ENCODE results near the gene CYP4F12.
A peak's percentile ranks its signal among the peaks of the same experiment; 100 is the strongest.

Gene CYP4F12, protein sequence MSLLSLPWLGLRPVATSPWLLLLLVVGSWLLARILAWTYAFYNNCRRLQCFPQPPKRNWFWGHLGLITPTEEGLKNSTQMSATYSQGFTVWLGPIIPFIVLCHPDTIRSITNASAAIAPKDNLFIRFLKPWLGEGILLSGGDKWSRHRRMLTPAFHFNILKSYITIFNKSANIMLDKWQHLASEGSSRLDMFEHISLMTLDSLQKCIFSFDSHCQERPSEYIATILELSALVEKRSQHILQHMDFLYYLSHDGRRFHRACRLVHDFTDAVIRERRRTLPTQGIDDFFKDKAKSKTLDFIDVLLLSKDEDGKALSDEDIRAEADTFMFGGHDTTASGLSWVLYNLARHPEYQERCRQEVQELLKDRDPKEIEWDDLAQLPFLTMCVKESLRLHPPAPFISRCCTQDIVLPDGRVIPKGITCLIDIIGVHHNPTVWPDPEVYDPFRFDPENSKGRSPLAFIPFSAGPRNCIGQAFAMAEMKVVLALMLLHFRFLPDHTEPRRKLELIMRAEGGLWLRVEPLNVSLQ

DNA sequence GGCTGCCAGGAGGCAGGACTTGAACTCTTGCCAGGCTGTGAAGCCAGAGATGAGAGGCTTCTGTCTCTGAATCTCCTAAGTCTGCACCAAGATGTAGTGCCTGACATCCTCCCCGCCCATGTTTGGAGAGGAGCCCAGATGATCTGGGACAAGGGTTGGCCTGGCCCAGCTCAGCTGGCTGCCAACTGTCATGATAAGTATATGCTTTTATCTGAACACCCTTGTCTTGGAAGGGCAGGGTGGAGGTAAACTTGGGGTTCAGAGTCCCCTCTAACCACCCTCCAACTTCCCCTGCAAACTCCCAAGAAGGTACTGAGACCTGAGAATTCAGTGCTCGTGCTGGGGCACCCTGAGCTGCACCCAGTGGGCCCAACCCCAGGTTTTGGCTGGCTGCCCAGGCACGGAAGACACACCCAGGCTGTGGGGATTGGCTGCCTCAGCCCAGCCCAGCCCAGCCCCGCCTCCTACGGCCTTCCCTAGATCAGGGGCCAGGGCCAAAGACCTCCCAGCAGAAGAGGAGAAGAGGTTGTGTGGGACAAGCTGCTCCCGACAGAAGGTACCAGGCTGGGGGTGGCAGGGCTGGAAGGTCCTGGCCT, at the start of gene CYP4F12:
CYP4F12 (plus strand) TSS at position 508 of the 596 bp plus-strand sequence. CDS start 443 bp downstream, outside the sequence.
- no peak for DNase-seq

DNA sequence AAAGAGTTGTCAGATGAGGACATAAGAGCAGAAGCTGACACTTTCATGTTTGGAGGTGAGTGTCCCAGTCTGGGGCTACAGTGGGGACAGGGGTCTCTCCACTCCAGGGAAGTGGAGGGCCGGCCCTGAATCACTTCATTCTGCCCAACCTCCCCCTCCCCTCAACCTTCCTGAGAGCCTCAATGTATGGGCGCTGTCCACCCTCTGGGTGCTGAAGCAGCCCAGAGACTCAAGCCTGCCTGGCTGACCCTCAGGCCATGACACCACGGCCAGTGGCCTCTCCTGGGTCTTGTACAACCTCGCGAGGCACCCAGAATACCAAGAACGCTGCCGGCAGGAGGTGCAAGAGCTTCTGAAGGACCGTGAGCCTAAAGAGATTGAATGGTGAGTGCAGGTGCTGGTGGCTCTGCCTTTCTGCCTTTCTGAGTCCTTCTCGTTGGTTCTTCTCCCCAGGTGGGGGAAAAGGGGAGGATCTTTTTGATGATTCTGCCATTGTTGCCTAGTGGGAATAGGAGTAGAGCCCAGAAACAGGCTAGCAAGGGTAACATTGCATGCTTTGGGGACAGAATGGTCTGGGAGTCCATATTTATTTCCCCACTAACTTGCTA, 49.1 kb upstream of the CYP4F12 start:
- DNase-seq = no peak

DNA sequence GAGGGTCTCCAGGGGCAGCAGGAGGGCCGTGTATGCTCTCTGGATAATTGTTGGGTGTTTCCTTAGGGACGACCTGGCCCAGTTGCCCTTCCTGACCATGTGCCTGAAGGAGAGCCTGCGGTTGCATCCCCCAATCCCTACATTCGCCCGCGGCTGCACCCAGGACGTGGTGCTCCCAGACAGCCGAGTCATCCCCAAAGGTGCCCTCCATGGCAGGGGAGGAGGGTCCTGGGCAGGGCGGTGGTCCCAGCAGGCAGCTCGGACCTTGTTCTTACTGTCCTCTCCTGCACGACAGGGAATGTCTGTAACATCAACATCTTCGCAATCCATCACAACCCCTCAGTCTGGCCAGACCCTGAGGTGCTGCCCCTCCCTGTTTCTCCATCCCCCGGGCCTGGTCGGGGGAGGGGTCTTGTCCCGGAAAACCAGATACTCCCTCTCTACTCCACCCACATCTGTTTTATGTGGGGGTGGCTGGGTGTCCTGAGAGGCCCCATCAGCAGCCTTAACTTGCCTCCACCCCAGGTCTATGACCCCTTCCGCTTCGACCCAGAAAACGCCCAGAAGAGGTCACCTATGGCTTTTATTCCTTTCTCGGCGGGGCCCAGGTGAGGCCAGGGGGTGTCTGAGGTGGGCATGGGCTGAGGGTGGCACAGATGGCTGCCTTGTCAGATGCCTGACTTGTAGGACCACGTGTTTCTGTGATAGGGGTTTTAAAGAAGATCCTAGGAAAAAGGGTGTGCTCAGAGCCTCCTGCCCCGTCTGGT, 44.5 kb upstream of the CYP4F12 start:
- DNase-seq = no peak

DNA sequence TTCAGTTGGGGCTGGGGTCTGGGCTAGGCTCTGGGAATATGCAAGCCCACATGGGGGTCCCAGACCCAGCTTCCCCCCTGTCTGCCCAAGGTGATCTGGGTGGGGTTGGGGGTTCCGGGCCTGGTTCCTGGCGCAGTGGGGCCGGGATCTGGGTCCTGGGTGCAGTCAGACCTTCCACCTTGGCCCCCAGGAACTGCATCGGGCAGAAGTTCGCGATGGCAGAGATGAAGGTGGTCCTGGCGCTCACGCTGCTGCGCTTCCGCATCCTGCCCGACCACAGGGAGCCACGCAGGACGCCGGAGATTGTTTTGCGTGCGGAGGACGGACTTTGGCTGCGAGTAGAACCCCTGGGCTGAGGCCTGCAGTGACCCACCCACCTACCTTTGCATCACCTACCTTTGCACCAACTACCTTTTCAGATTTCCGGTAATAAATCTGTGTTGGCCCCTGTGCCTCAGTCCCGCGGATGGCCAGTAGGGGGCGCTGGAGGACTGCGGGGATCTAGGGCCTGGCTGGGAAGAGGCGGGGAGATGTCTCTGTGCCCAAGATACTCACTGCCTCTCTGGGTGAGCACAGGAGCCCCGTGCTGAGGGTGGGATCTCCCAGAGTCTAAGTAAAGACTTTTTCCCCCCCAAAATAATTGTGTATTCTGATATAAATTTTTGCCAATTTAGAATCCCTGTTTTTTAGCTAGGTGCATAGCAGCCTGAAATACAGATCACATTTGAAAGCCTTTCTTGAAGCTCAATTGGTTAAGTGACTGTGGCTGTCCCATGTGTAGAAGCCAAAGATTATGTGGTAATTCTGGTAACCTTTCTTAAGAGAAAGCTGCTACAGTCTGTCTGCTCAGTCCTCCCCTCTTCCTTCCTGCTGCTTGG, 43.6 kb upstream of the CYP4F12 start:
- DNase-seq = peak; percentile 5 to 67

DNA sequence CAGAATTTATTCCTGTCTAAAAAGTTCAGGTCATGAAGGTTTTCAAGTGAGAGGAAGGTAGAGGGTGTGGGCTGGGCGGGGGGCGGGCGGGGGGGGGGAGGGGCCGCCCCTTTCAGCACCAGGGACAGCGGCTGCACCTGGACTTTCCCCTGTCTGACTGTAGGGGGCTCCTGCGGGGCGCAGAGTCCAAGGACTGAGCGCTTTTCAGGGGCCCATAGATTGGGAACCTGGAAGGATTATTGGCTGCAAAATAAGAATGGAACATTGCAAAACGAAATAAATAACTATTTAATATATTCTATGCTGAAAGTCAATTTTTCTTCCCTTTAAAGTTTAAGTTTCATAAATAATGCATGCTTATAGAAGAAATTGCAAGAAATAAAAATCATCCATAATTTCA, 41.1 kb upstream of the CYP4F12 start:
- DNase-seq = peak in 1 of 2 experiments; percentile 38

DNA sequence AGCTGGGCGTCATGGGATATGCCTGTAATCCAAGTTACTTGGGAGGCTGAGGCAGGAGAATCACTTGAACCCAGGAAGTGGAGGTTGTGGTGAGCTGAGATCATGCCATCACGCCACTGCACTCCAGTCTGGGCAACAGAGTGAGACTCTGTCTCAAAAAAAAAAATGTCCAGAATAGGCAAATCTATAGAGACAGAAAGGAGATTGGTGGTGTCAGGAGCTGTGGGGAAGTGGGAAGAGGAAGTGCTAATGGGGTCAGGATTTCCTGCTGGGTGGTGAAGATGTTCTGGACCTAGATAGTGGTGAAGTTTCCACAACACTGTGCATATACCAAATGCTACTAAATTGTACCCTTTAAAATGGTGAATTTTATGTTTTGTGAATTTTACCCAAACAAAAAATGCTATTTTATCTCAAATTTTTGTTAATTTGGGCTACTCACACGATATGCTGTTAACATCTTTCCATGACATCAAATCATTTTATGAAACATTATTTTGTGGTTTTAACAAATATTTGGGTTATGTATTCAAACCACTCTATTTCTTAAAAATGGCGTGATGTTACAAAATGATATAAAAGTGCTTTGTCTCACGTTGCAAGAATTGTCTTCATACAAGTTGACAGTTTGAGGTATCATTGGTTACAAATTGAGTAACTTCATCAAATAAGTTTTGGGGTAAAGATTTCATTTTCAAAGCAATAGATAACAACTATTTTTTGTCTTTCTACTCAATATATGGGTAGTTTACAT, 39.6 kb upstream of the CYP4F12 start:
- DNase-seq = no peak

DNA sequence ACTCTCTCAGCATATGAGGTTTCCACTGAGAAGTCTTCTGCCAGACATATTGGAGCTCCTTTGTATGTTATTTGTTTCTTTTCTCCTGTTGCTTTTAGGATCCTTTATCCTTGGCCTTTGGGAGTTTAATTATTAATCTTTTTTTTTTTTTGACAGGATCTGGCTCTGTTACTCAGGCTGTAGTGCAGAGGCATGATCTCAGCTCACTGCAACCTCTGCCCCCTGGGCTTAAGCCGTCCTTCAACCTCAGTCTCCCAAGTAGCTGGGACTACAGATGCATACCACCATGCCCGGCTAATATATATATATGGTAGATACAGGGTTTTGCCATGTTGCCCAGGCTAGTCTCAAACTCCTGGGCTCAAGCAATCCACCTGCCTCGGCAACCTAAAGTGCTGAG, 38.8 kb upstream of the CYP4F12 start:
- DNase-seq = no peak

DNA sequence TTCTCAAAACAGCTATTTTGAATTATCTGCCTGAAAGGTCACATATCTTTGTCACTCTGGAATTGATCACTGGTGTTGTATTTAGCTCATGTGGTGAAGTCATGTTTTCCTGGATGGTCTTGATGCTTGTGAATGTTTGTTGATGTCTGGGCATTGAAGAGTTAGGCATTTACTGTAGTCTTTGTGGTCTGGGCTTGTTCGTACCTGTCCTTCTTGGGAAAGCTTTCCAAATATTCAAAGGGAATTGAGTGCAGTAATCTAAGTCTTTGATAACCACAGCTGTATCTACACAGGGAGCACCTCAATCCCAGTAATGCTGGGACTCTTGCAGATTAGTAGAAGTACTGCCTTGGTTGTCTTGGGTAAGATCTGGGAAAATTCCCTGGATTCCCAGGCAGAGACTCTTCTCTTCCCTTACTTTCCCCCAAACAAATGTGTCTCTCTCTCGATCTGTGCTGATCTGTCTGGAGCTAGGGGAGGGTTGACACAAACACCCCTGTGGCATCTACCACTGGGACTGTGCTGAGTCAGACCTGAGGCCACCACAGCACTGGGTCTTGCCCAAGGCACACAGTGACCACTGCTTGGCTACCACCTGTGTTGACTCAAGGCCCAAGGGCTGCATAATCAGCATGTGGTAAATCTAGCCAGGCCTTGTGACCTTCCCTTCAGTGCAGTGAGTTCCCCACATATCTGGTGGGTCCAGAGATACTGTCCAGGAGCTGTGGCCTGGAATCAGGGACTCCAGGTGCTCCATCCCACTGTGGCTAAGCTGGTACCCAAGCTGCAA, 37.7 kb upstream of the CYP4F12 start:
- no peak for DNase-seq

DNA sequence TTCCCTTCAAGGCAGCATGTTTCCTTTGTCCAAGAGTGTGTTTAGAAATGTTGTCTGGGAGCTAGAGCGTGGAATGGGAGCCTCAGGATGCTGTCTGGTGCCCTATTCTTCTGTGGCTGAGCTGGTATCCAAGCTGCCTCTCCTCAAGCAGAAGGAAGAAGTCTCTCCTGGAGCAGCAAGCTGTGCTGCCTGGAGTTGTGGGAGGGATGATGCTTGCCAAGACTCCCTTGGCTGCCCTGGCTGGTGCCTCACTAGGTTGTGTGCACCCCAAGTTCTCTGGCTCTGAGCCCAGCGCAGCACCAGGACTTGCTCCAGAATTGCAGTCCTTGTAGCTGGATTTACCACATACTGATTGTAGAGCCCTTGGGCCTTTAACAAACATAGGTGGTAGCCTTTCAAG, 36.9 kb upstream of the CYP4F12 start:
- DNase-seq = no peak

DNA sequence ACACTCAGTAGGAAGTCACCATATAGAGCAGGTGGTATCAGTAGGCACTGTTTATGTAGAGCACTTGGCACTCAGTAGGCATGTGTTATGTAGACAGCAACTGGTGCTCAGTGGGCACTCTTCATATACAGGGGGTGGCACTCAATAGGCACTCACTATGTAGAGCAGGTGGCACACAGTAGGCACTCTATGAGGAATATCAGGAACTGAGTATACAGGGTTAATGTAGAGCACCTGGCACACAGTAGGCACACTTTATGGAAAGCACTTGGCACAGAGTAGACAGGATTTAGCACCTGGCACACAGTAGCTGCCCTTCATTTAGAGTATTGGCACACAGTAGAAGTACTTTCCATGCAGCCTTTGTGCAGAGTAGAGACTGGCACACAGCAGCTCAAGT, 33.3 kb upstream of the CYP4F12 start:
- no peak for DNase-seq

DNA sequence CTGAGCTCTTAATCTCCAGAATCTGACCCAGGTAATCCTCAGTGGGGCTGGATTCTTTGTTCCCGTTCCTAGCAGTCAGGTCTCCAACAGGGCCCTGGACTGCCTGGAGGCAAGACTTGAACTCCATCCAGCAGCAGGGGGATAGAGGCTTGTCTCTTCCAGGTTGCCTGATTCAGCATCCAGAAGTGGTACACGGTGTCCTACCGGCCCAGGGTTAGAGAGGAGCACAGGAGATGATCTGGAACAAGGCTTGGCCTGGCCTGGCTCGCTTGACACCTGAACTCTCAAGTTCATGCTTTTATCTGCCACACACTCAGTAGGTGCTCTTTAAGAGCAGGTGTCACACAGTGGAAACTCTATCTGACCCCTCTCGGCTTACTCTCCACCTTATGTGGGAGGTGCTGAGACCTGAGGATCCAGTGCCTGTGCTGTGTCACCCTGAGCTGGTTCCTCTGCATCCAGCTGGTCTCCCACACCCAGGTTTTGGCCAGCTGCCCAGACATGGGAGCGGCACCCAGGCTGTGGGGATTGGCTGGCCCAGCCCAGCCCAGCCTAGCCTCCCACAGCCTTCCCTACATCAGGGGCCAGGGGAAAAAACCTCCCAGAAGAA, 32.5 kb upstream of the CYP4F12 start, which contains the start of gene CYP4F3:
CYP4F3 (plus strand) TSS at position 604 of the 610 bp plus-strand sequence. CDS start 519 bp downstream, outside the sequence.
- DNase-seq = no peak

DNA sequence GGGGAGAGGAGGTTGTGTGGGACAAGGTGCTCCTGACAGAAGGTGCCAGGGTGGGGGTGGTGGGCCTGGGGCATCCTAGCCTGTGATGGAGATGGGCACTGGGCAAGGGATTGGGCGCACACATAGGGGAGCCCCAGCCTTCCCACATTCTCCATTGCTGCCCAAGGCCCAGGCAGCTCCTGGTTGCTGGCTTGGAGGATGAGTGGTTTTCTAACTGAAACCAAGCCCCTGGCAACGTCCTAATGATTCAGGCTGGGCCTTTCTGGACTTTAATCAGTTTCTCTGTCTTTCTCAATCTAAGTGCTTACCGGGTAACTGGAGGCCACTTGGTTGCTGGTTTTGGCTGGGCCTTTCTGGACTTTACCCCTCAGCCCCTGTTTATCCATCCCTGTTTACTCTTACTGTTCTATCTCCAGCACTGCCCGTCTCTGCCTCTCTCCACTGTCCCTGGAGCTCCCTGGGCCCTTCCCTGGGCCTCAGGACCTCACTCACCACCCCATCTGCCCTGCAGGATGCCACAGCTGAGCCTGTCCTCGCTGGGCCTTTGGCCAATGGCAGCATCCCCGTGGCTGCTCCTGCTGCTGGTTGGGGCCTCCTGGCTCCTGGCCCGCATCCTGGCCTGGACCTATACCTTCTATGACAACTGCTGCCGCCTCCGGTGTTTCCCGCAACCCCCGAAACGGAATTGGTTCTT, 31.8 kb upstream of the CYP4F12 start:
- no peak for DNase-seq

DNA sequence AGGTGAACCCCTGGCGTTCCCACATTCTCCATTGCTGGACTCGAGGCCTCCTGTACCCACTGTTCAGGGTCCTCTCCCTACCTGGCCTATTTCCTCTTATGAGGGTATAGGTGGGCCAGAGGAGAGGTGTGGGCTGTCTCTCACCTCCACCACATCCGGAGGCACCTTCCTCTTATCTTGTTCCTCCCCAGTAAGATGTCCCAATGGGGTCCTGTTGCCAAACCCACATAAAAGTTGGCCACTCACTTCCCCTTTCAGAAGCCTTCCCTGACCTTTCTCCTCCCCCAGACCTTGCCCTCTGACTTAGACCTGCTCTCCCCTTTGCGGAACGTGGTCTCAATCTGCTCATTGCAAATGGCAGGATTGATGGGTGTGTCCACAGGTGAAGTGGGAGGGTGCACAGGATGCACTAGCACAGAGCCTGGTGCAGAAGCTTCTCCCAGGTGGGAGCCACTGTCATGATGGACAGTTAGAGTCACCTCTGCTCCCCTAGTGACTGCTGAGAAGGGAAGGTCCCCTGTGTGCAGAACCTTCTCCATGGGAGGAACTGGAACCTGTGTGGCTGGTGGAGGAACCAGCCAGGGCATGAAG, 30.9 kb upstream of the CYP4F12 start:
- DNase-seq = no peak

DNA sequence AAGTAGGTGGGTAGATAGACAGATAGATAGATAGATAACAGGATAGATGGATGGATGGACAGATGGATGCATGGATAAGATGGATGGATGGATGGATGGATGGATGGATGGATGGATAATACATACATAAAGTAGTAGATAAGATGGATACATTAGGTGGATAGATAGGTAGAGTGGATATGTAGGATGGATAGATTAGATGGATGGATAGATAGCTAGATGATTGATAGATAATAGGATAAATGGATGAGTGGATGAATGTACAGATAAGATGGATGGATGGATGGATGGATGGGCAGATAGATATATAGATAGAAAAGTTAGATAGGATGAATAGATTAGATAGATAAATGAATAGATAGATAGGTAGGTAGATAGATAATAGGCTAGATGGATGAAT, 30.1 kb upstream of the CYP4F12 start:
- no peak for DNase-seq

DNA sequence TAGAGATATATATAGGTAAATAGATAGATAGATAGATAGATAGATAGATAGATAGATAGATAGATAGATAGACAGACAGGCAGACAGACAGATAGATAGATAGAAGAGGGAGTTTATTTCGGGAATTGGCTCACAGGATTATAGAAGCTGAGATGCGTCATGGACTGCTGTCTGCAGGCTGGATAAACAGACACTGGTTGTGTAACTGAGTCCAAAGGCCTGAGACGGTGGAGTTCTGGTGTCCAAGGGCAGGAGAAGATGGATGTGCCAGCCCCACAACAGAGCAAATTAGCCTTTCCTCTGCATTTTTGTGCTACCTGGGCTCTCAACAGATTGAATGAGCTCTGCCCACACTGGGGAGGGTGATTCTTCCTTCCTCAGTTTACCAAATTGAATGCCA, 29.5 kb upstream of the CYP4F12 start:
- DNase-seq = no peak

DNA sequence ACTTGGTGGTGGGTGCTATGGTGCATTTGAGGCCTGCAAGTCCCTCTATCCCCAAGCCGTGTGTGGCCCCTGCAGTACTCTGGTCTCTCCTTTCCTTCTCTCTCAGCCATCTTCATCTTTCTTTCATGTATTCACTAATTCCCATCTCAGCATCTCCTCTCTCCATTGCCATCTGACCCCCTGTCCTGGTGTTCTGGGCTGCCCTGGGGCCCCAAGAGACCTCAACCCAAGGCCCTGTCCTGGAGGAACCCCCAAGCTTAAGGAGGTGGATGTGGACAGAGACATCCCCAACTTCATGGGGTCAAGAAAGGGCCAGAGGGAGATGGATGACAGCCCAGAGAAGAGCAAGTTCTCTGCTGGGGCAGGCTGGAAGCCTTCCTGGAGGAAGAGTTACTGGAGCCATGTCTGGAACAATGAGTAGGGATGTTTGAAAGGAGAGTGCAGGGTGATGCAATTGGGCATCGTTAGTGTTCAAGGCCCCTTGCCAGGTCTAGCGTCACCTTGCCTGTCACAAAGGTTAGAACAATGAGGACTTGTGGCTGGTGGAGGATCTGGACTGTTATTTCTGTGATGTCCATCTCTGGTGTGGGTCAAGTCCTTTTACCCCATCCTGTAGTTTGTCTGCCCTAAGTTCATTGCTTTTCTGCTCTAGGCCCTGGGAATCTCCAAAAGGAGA, 28.7 kb upstream of the CYP4F12 start:
- no peak for DNase-seq

DNA sequence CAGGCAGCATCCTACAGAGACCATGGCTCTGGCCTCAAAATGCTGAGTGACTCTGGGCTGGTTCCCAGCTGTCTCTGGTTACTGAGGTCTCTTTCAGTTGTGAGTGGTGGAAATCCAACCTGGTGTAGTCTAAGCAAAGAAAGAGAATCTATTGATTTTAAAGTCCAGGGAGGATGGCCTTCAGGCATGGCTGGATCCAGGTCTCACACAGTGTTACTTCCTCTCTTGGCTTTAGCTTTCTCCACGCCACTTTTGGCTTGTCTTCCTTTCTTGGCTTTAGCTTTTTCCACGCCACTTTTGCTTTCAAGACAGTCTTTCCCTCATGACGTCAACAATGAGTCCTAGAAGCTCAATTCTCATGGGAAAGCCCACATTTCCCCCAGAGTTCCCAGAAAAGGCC, 28.1 kb upstream of the CYP4F12 start:
- no peak for DNase-seq

DNA sequence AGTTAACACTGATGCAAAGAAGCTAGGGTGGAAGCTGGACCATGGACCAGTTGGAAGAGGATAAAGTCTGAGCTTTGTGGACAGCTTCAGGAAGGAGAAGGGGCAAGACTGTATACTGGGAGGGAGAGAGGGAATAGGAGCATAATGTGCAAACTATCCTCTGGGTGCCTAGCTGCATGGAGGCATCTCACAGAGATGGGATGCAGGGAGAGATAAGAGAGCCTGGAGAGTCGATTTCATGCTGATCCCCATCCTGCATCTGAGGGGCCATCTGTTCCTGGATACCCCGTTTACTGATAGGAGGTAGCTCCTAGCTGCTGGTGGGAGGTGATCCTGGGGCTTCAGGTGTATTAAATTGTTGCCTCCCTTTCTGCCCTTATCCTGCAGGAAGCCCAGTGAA, 23.4 kb upstream of the CYP4F12 start:
- DNase-seq = no peak
